ENCODE data around the gene CHN2. TPM values are rescaled to one million over a fixed set of nuclear protein-coding genes. Genes with fewer than 3 reads are reported as not detected.

The CHN2 gene
- total RNA-seq, 5 donors from 2014 or later (not counting 1 experiment from before 2014, with no cell fraction given), result 4.5 to 9.0 (median 6.6) TPM

DNA sequence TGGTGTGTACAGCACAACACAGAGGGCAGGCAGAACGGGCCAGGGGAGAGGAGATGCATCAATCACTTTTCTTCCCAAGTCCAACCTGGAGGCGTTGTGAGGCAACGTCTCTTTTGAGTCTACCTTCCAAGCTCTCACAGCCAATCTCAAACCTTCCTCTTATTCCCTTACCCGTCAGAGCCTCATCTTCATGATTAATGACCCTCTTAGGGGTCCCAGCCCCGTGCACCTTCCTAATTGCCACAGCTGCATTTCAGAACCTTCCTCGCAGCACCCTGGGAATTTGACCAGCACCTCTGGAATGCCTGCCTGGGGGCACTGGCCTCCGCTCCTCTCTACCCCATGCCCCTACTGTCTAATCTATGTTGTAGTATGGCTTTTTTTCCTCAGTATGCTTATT lies 199.7 kb downstream of the CHN2 start:
- Histone ChIP-seq H3K9me3 (no peaks in the 10 kb centered on the region), H3K4me3 (ENCODE audit: control insufficient read depth in 1 of 2, extremely low read depth in 1 of 2, low read length in 1 of 2) (no peak overlapping the region), H3K27me3 (replicated peaks in 1 of 2; ENCODE audit: control insufficient read depth in 2 of 2, extremely low read depth in 1 of 2, insufficient read depth in 2 of 2, low read length in 1 of 2) (no peaks in the 10 kb centered on the region), H3K36me3 (ENCODE audit: control insufficient read depth in 2 of 2, extremely low read depth in 1 of 2, insufficient read depth in 1 of 2, low read length in 1 of 2) (peaks cover 0 to 3% of the 10 kb centered on the region in 2 donors), H3K4me1 (ENCODE audit: control insufficient read depth in 1 of 2, extremely low read depth in 1 of 2, insufficient read depth in 2 of 2, low read length in 2 of 2) (no peaks in the 10 kb centered on the region), H3K27ac (ENCODE audit: low read length) (no peak overlapping the region)
- ChIA-PET POLR2A (no interaction called here), CTCF (interaction anchor here in 1 of 2 donors (0.6 kb wide), 1 partner anchor 299 kb away, joined by 4 read pairs; no protein-coding TSS in a partner anchor)
- DNase-seq, result no peak
- peaks cover 0 to 6% (median 2%) of the 10 kb centered on the region in 3 donors for H3K4me1 Mint-ChIP-seq
- ATAC-seq (replicated peaks in 1 of 4), result no peak
- peaks cover 0 to 2% of the 10 kb centered on the region in 2 donors for H3K27me3 Mint-ChIP-seq
- no peaks in the 10 kb centered on the region for H3K9me3 Mint-ChIP-seq
- WGBS (ENCODE audit: insufficient coverage), result 80% methylated on average over 5 of the region's 7 CpGs
- H3K4me3 Mint-ChIP-seq, result no peak overlapping the region
- no peaks in the 10 kb centered on the region for H3K36me3 Mint-ChIP-seq
- no peak overlapping the region for H3K27ac Mint-ChIP-seq

GRCh38 chr7:29396563-29396962 lies 202.0 kb downstream of the CHN2 start:
- 92% methylated on average over 2 of the region's 7 CpGs for WGBS (ENCODE audit: insufficient coverage)
- H3K27me3 ChIP-seq (replicated peaks in 1 of 2; ENCODE audit: control insufficient read depth in 2 of 2, extremely low read depth in 1 of 2, insufficient read depth in 2 of 2, low read length in 1 of 2), result no peaks in the 10 kb centered on the region
- peaks cover 3% of the 10 kb centered on the region for H3K36me3 Mint-ChIP-seq
- ChIA-PET CTCF (interaction anchor here (1.0 to 2.0 kb wide), 3 partner anchors 11 to 474 kb away, joined by 3 to 7 read pairs (median 5); no protein-coding TSS in a partner anchor), POLR2A (no interaction called here)
- no peak overlapping the region for H3K4me3 ChIP-seq (ENCODE audit: control insufficient read depth in 1 of 2, extremely low read depth in 1 of 2, low read length in 1 of 2)
- no peaks in the 10 kb centered on the region for H3K9me3 ChIP-seq
- H3K4me1 ChIP-seq (ENCODE audit: control insufficient read depth in 1 of 2, extremely low read depth in 1 of 2, insufficient read depth in 2 of 2, low read length in 2 of 2), result no peaks in the 10 kb centered on the region
- peak overlapping the region in 1 of 2 donors; percentile 36 for H3K27ac Mint-ChIP-seq
- H3K4me1 Mint-ChIP-seq, result peaks cover 0 to 6% (median 2%) of the 10 kb centered on the region in 3 donors
- H3K27ac ChIP-seq (ENCODE audit: low read length), result no peak overlapping the region
- DNase-seq, result no peak
- ATAC-seq (replicated peaks in 1 of 4), result no peak
- H3K9me3 Mint-ChIP-seq, result no peaks in the 10 kb centered on the region
- H3K27me3 Mint-ChIP-seq, result peaks cover 0 to 2% of the 10 kb centered on the region in 2 donors
- H3K36me3 ChIP-seq (ENCODE audit: control insufficient read depth in 2 of 2, extremely low read depth in 1 of 2, insufficient read depth in 1 of 2, low read length in 1 of 2), result peaks cover 0 to 4% of the 10 kb centered on the region in 2 donors
- H3K4me3 Mint-ChIP-seq, result no peak overlapping the region

DNA sequence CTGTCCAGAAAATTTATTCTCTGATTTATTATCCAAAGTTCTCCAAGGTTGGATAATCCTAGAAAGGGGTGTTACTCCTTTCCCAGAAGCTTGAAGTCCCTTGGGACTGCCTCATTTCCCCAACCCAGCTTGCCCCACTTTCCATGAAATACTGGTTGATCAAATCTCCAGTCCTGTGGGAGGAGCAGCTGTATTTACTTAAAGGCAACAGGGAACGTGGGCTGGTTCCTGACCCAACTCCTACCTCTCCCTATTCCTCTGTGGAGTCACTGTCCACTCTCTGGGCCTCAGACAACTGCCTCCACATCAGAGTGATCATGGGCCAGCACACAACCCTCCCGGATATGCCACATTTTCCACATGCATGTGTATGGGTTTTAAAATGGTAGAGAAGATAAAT lies 202.8 kb downstream of the CHN2 start:
- no peak overlapping the region for H3K4me3 Mint-ChIP-seq
- H3K27ac ChIP-seq (ENCODE audit: low read length), result no peak overlapping the region
- H3K27me3 Mint-ChIP-seq, result peaks cover 0 to 2% of the 10 kb centered on the region in 2 donors
- H3K4me1 Mint-ChIP-seq, result peaks cover 0 to 6% (median 2%) of the 10 kb centered on the region in 3 donors
- ATAC-seq (replicated peaks in 1 of 4), result no peak
- H3K27me3 ChIP-seq (replicated peaks in 1 of 2; ENCODE audit: control insufficient read depth in 2 of 2, extremely low read depth in 1 of 2, insufficient read depth in 2 of 2, low read length in 1 of 2), result no peaks in the 10 kb centered on the region
- H3K36me3 Mint-ChIP-seq, result peaks cover 3% of the 10 kb centered on the region
- POLR2A ChIA-PET, result interaction anchor here in 1 of 2 donors (0.6 kb wide), 1 partner anchor 469 kb away, joined by 10 read pairs; no protein-coding TSS in a partner anchor
- H3K9me3 ChIP-seq, result no peaks in the 10 kb centered on the region
- H3K4me1 ChIP-seq (ENCODE audit: control insufficient read depth in 1 of 2, extremely low read depth in 1 of 2, insufficient read depth in 2 of 2, low read length in 2 of 2), result no peaks in the 10 kb centered on the region
- H3K4me3 ChIP-seq (ENCODE audit: control insufficient read depth in 1 of 2, extremely low read depth in 1 of 2, low read length in 1 of 2), result no peak overlapping the region
- DNase-seq, result no peak
- CTCF ChIA-PET, result interaction anchor here (0.5 to 2.0 kb wide), 4 partner anchors 9 to 475 kb away, joined by 3 to 8 read pairs (median 5); no protein-coding TSS in a partner anchor
- peaks cover 0 to 4% of the 10 kb centered on the region in 2 donors for H3K36me3 ChIP-seq (ENCODE audit: control insufficient read depth in 2 of 2, extremely low read depth in 1 of 2, insufficient read depth in 1 of 2, low read length in 1 of 2)
- H3K27ac Mint-ChIP-seq, result no peak overlapping the region
- no CpG with 5 or more reads among the region's 2 CpGs for WGBS (ENCODE audit: insufficient coverage)
- no peaks in the 10 kb centered on the region for H3K9me3 Mint-ChIP-seq

DNA sequence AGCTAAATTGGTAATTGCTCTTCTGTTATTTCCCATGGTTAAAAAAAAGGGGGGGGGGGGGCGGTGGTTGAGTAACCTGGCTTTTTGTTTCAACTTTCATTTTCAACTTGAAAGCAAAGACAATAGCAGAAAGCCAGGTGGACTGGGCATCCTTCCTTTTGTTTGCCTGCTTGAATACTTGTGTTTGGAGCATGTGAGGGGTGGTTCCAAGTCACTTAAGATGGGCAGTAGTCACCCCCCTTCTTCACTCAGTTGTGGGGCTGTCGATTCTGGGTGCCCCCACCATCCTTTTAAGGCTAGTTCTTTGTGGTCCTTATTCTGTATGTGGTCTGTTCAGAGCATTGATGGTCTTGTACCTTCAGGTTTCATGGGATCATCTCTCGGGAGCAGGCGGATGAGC lies 203.4 kb downstream of the CHN2 start:
- Mint-ChIP-seq H3K4me1 (peaks cover 0 to 6% (median 2%) of the 10 kb centered on the region in 3 donors), H3K27me3 (peaks cover 0 to 2% of the 10 kb centered on the region in 2 donors), H3K36me3 (peaks cover 3% of the 10 kb centered on the region), H3K27ac (no peak overlapping the region), H3K4me3 (no peak overlapping the region), H3K9me3 (no peaks in the 10 kb centered on the region)
- Histone ChIP-seq H3K27ac (ENCODE audit: low read length) (no peak overlapping the region), H3K4me1 (ENCODE audit: control insufficient read depth in 1 of 2, extremely low read depth in 1 of 2, insufficient read depth in 2 of 2, low read length in 2 of 2) (no peaks in the 10 kb centered on the region), H3K27me3 (replicated peaks in 1 of 2; ENCODE audit: control insufficient read depth in 2 of 2, extremely low read depth in 1 of 2, insufficient read depth in 2 of 2, low read length in 1 of 2) (no peaks in the 10 kb centered on the region), H3K36me3 (ENCODE audit: control insufficient read depth in 2 of 2, extremely low read depth in 1 of 2, insufficient read depth in 1 of 2, low read length in 1 of 2) (peaks cover 0 to 4% of the 10 kb centered on the region in 2 donors), H3K4me3 (ENCODE audit: control insufficient read depth in 1 of 2, extremely low read depth in 1 of 2, low read length in 1 of 2) (no peak overlapping the region), H3K9me3 (no peaks in the 10 kb centered on the region)
- ATAC-seq (replicated peaks in 1 of 4) (no peak), DNase-seq (no peak)
- whole genome bisulfite sequencing (ENCODE audit: insufficient coverage), result 91% methylated on average over 2 of the region's 4 CpGs
- CTCF ChIA-PET, result interaction anchor here (1.2 to 2.0 kb wide), 3 partner anchors 9 to 476 kb away, joined by 3 to 8 read pairs (median 7); no protein-coding TSS in a partner anchor
- POLR2A ChIA-PET, result interaction anchor here in 1 of 2 donors (0.6 kb wide), 1 partner anchor 470 kb away, joined by 10 read pairs; no protein-coding TSS in a partner anchor

GRCh38 chr7:29400437-29400836 lies 205.9 kb downstream of the CHN2 start:
- H3K27ac Mint-ChIP-seq, result no peak overlapping the region
- no peak overlapping the region for H3K27ac ChIP-seq (ENCODE audit: low read length)

GRCh38 chr7:29401769-29402168 lies 207.2 kb downstream of the CHN2 start:
- no peak for ATAC-seq (replicated peaks in 1 of 4)
- H3K4me1 Mint-ChIP-seq, result peaks cover 0 to 6% (median 2%) of the 10 kb centered on the region in 3 donors
- H3K27me3 ChIP-seq (replicated peaks in 1 of 2; ENCODE audit: control insufficient read depth in 2 of 2, extremely low read depth in 1 of 2, insufficient read depth in 2 of 2, low read length in 1 of 2), result no peaks in the 10 kb centered on the region
- no peak overlapping the region for H3K27ac Mint-ChIP-seq
- POLR2A ChIA-PET, result no interaction called here
- no peak overlapping the region for H3K27ac ChIP-seq (ENCODE audit: low read length)
- no peak overlapping the region for H3K4me3 Mint-ChIP-seq
- no peak overlapping the region for H3K4me3 ChIP-seq (ENCODE audit: control insufficient read depth in 1 of 2, extremely low read depth in 1 of 2, low read length in 1 of 2)
- WGBS (ENCODE audit: insufficient coverage), result 92% methylated on average over 11 of the region's 11 CpGs
- no peaks in the 10 kb centered on the region for H3K9me3 Mint-ChIP-seq
- DNase-seq, result no peak
- peaks cover 3% of the 10 kb centered on the region for H3K36me3 Mint-ChIP-seq
- no peaks in the 10 kb centered on the region for H3K4me1 ChIP-seq (ENCODE audit: control insufficient read depth in 1 of 2, extremely low read depth in 1 of 2, insufficient read depth in 2 of 2, low read length in 2 of 2)
- peaks cover 0 to 1% of the 10 kb centered on the region in 2 donors for H3K27me3 Mint-ChIP-seq
- H3K9me3 ChIP-seq, result no peaks in the 10 kb centered on the region
- H3K36me3 ChIP-seq (ENCODE audit: control insufficient read depth in 2 of 2, extremely low read depth in 1 of 2, insufficient read depth in 1 of 2, low read length in 1 of 2), result peaks cover 0 to 4% of the 10 kb centered on the region in 2 donors
- CTCF ChIA-PET, result no interaction called here

More at GRCh38 chr7:29400437-29400836, 205.9 kb downstream of the CHN2 start:
- Mint-ChIP-seq H3K4me1 (peaks cover 0 to 6% (median 2%) of the 10 kb centered on the region in 3 donors), H3K27me3 (peaks cover 0 to 2% of the 10 kb centered on the region in 2 donors), H3K36me3 (peaks cover 3% of the 10 kb centered on the region), H3K9me3 (no peaks in the 10 kb centered on the region), H3K4me3 (no peak overlapping the region)
- Histone ChIP-seq H3K36me3 (ENCODE audit: control insufficient read depth in 2 of 2, extremely low read depth in 1 of 2, insufficient read depth in 1 of 2, low read length in 1 of 2) (peaks cover 0 to 4% of the 10 kb centered on the region in 2 donors), H3K4me3 (ENCODE audit: control insufficient read depth in 1 of 2, extremely low read depth in 1 of 2, low read length in 1 of 2) (no peak overlapping the region), H3K4me1 (ENCODE audit: control insufficient read depth in 1 of 2, extremely low read depth in 1 of 2, insufficient read depth in 2 of 2, low read length in 2 of 2) (no peaks in the 10 kb centered on the region), H3K27me3 (replicated peaks in 1 of 2; ENCODE audit: control insufficient read depth in 2 of 2, extremely low read depth in 1 of 2, insufficient read depth in 2 of 2, low read length in 1 of 2) (no peaks in the 10 kb centered on the region), H3K9me3 (no peaks in the 10 kb centered on the region)
- no peak for DNase-seq
- 60% methylated on average over 1 of the region's 9 CpGs for whole genome bisulfite sequencing (ENCODE audit: insufficient coverage)
- CTCF ChIA-PET, result interaction anchor here in 1 of 2 donors (0.6 kb wide), 1 partner anchor 473 kb away, joined by 3 read pairs; no protein-coding TSS in a partner anchor
- POLR2A ChIA-PET, result no interaction called here
- ATAC-seq (replicated peaks in 1 of 4), result no peak

All from T-cell (primary cell).